HUES64 (cell line): ENCODE data around the gene EFHD2.

ENCODE experiments used
- H3K27ac ChIP-seq: 2 replicates; pipeline ENCODE4 v1.7.0; 2013; ENCODE audit warnings: low read depth, low read length, inconsistent platforms
- H3K27me3 ChIP-seq: 2 replicates; pipeline ENCODE4 v1.6.1; 2013; ENCODE audit warnings: mild to moderate bottlenecking, low read length; ENCODE audit not compliant: insufficient read depth
- H3K36me3 ChIP-seq: 2 replicates; pipeline ENCODE4 v1.6.1; 2013; ENCODE audit warnings: mild to moderate bottlenecking, low read length; ENCODE audit not compliant: insufficient read depth
- H3K4me1 ChIP-seq: 2 replicates; pipeline ENCODE4 v1.6.1; 2013; ENCODE audit warnings: mild to moderate bottlenecking, low read length, moderate library complexity; ENCODE audit not compliant: insufficient read depth
- H3K4me3 ChIP-seq: 2 replicates; pipeline ENCODE4 v1.5.1; 2013; ENCODE audit warnings: mild to moderate bottlenecking, low read length, moderate library complexity
- H3K9ac ChIP-seq: 2 replicates; pipeline ENCODE4 v1.6.1; 2013; ENCODE audit warnings: mild to moderate bottlenecking, low read depth, low read length
- H3K9me3 ChIP-seq: 2 replicates; pipeline ENCODE4 v1.6.1; 2013; ENCODE audit warnings: low read depth, low read length; ENCODE audit not compliant: insufficient read depth
- WGBS: fragments of 150-250, 120-280 bp; methylation state at CpG from one replicate; pipeline ENCODE4 v1.1.7; 2013; ENCODE audit warnings: missing lambda C conversion rate; 5-methylcytosine and 5-hydroxymethylcytosine counted together

Gene EFHD2

GRCh38 chr1:15390667-15391066, 19.0 kb upstream of the EFHD2 start:
- Histone ChIP-seq H3K27me3 (peaks cover 30% of the 10 kb centered on the region), H3K9me3 (no peaks in the 10 kb centered on the region), H3K36me3 (no peaks in the 10 kb centered on the region), H3K4me3 (no peak overlapping the region), H3K27ac (no peak overlapping the region), H3K4me1 (peaks cover 23% of the 10 kb centered on the region), H3K9ac (no peak overlapping the region)
- WGBS = 87% methylated on average over 8 of the region's 8 CpGs

- Histone ChIP-seq H3K27ac (no peak overlapping the region), H3K4me3 (no peak overlapping the region), H3K4me1 (peaks cover 17% of the 10 kb centered on the region; the same call in 1 of the 2 replicates), H3K36me3 (no peaks in the 10 kb centered on the region), H3K27me3 (peaks cover 23% of the 10 kb centered on the region), H3K9ac (no peak overlapping the region), H3K9me3 (no peaks in the 10 kb centered on the region)
- WGBS = 93% methylated on average over 4 of the region's 4 CpGs
Observed at GRCh38 chr1:15391366-15391765, 18.3 kb upstream of the EFHD2 start.

- 47% methylated on average over 9 of the region's 9 CpGs for WGBS
- Histone ChIP-seq H3K4me3 (no peak overlapping the region), H3K4me1 (0 out of 2 replicates have a peak, but pooled peaks cover 7% of the 10 kb centered on the region), H3K36me3 (no peaks in the 10 kb centered on the region), H3K27me3 (peaks cover 5% of the 10 kb centered on the region; the same call in 1 of the 2 replicates), H3K9ac (no peak overlapping the region), H3K27ac (no peak overlapping the region), H3K9me3 (no peaks in the 10 kb centered on the region)
Observed at GRCh38 chr1:15393475-15394257, 16.0 kb upstream of the EFHD2 start.

GRCh38 chr1:15394258-15394690, 15.4 kb upstream of the EFHD2 start:
- Histone ChIP-seq H3K9ac (no peak overlapping the region), H3K9me3 (peaks cover 1% of the 10 kb centered on the region; the same call in 1 of the 2 replicates), H3K36me3 (no peaks in the 10 kb centered on the region), H3K4me1 (0 out of 2 replicates have a peak, but pooled peaks cover 5% of the 10 kb centered on the region), H3K4me3 (no peak overlapping the region), H3K27me3 (no peaks in the 10 kb centered on the region; the same call in 1 of the 2 replicates), H3K27ac (no peak overlapping the region)
- 66% methylated on average over 2 of the region's 3 CpGs for WGBS

GRCh38 chr1:15397236-15397635, 12.5 kb upstream of the EFHD2 start:
- peaks cover 14% of the 10 kb centered on the region for H3K9me3 ChIP-seq
- 100% methylated on average over 2 of the region's 2 CpGs for WGBS
- H3K27me3 ChIP-seq = no peaks in the 10 kb centered on the region
- H3K9ac ChIP-seq = no peak overlapping the region
- H3K27ac ChIP-seq = no peak overlapping the region
- H3K36me3 ChIP-seq = no peaks in the 10 kb centered on the region
- H3K4me1 ChIP-seq = 0 out of 2 replicates have a peak, but pooled peaks cover 5% of the 10 kb centered on the region
- no peak overlapping the region for H3K4me3 ChIP-seq

- Histone ChIP-seq H3K9me3 (peaks cover 14% of the 10 kb centered on the region), H3K36me3 (no peaks in the 10 kb centered on the region), H3K9ac (no peak overlapping the region), H3K4me3 (no peak overlapping the region), H3K27me3 (no peaks in the 10 kb centered on the region), H3K4me1 (no peaks in the 10 kb centered on the region), H3K27ac (no peak overlapping the region)
- WGBS = 100% methylated on average over 2 of the region's 2 CpGs
Observed at GRCh38 chr1:15399710-15400109, 10.0 kb upstream of the EFHD2 start.

GRCh38 chr1:15400627-15401026, 9.1 kb upstream of the EFHD2 start:
- Histone ChIP-seq H3K27me3 (no peaks in the 10 kb centered on the region), H3K4me3 (no peak overlapping the region), H3K9ac (no peak overlapping the region), H3K4me1 (no peaks in the 10 kb centered on the region), H3K36me3 (no peaks in the 10 kb centered on the region), H3K27ac (no peak overlapping the region), H3K9me3 (peaks cover 14% of the 10 kb centered on the region)
- 89% methylated on average over 3 of the region's 3 CpGs for WGBS

- no peak overlapping the region for H3K9ac ChIP-seq
- H3K9me3 ChIP-seq = peaks cover 14% of the 10 kb centered on the region
- WGBS = 93% methylated on average over 7 of the region's 7 CpGs
- no peak overlapping the region for H3K27ac ChIP-seq
- no peaks in the 10 kb centered on the region for H3K4me1 ChIP-seq
- H3K36me3 ChIP-seq = no peaks in the 10 kb centered on the region
- no peak overlapping the region for H3K4me3 ChIP-seq
- no peaks in the 10 kb centered on the region for H3K27me3 ChIP-seq
Observed at GRCh38 chr1:15401391-15402055, 8.2 kb upstream of the EFHD2 start.

- Histone ChIP-seq H3K4me3 (no peak overlapping the region), H3K9ac (no peak overlapping the region), H3K36me3 (no peaks in the 10 kb centered on the region), H3K27me3 (peaks cover 1% of the 10 kb centered on the region; the same call in 1 of the 2 replicates), H3K4me1 (no peaks in the 10 kb centered on the region), H3K9me3 (peaks cover 14% of the 10 kb centered on the region), H3K27ac (no peak overlapping the region)
- 91% methylated on average over 5 of the region's 5 CpGs for WGBS
Observed at GRCh38 chr1:15402809-15403450, 6.8 kb upstream of the EFHD2 start.

- H3K4me1 ChIP-seq = peaks cover 5% of the 10 kb centered on the region
- H3K9me3 ChIP-seq = peaks cover 14% of the 10 kb centered on the region
- H3K36me3 ChIP-seq = no peaks in the 10 kb centered on the region
- WGBS = 89% methylated on average over 9 of the region's 9 CpGs
- no peak overlapping the region for H3K9ac ChIP-seq
- no peak overlapping the region for H3K27ac ChIP-seq
- no peak overlapping the region for H3K4me3 ChIP-seq
- H3K27me3 ChIP-seq = peaks cover 13% of the 10 kb centered on the region
Observed at GRCh38 chr1:15403962-15404580, 5.6 kb upstream of the EFHD2 start.
